NCI-H1694 (cell line): Measurements from ENCODE around the gene C19orf44.

ENCODE experiments used
- DNase-seq: peaks from one replicate; lab custom pipeline; 2025; lab: John Stamatoyannopoulos, UW

C19orf44 gene

DNA sequence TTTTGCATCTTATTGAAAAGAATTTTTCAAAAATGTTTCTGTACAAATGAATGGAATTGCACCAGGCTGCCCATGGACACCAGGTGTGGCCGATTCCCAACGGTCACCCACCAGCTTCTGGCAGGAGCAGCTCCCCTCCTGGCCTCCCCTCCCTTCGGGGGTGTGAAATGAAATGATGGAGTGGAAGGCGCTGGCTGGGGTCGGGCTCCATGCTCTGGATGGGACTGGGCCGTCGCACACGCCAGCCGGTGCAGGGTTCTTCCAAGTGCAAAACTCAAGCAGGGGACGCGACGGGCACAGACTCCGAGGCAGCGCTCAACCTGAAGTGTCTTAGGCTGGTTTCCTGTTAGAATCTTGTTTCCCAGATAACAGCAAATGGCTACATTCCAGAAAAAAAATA, 21.9 kb downstream of the C19orf44 start:
- no peak for DNase-seq

DNA sequence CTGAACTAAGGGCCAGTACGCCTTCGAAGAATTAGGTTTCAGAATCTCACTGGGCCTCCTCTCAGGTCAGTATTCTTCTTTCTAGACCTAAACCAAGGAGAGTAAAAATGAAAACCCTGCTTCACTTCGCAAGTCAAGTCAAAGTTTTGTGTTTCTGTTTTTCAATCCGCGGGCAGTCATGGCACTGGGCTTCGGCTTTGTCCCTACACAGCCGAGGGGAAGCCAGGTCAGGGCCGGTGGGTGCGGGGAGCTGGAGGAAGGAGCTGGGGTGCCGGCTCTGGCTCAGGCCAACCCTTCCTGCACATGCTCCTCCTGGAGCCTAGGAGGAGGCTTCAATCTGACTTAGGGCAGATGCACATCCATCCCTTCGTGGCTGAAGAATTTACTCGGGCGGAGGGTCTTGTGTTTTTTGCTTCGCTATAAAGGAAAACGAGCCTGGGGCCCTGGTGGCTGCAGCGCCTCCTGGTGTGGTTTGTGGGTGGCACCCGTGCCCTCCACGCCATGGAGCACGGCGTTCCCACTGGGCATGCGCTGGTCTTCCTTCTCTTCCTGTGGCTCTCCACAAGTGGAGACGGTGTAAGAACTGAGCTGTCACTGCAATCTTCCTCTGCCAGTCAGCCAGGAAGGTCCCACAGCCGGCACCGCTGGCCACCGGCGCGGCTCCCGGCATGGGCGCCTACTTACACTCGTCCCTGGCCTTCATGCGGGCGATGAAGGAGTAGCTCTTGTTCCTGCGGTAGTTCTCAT, 22.5 kb downstream of the C19orf44 start:
- no peak for DNase-seq

DNA sequence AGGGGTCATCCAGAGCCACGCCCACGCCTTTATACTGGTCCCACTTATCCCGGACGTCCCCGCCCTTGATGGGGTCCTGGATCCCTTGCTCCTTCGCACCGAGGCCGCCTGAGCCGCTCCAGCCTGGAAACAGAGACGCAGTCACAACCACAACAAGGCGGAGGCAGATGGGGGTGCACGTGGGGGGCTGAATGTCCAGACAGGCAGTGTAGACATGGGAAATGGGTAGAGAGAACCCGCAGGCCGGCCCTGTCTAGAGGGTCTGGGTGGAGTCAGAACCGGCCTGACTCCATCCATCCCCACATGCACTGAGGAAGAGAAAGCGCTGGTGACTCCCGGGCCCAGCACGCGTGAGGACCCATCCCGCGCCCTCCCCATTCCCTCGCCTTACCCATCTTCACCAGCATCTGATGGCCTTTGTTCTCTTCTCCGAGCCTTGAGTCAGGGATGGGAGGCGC, 23.1 kb downstream of the C19orf44 start:
- DNase-seq: no peak

DNA sequence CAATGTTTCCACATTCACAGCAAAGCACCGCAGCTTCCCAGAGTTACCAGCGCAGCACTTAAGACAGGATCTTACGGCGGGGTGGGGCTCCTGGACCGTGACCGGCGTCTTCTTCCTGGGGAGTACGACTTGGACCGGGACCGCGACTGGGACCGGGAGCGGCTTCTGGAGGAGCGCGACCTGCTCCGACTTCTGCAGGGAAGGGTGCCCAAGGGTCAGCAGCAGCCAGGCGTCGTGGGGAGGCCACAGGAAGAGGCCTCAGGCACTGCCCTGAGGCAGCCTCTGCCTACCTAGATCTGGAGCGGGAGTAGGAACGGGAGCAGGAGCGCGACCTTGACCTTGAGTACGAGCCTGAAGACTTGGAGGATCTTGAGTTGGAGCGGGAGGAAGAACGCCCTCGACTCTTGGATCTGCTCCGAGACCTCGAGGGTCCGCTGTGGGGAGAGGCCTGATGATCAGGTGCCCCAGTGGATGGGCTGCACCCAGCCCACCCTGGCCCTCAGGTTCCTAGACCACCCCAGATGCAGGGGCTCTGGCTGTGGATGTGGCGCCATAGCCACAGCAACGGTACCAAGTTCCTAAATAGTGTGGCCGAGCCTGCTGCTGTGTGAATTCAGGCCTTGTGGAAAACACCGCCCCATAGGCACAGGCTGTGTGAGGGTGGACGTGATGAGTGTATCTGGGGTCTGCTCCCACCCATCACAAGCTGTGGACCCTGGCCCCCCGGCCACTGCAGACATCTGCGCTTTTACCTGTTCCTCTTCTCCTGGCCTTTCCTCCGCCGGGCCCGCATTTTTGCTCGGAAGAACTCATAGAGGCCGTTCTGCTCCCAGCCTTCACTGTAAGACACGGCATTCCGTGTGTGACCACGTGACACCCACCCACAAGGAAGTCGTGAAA, 24.1 kb downstream of the C19orf44 start:
- DNase-seq: no peak

DNA sequence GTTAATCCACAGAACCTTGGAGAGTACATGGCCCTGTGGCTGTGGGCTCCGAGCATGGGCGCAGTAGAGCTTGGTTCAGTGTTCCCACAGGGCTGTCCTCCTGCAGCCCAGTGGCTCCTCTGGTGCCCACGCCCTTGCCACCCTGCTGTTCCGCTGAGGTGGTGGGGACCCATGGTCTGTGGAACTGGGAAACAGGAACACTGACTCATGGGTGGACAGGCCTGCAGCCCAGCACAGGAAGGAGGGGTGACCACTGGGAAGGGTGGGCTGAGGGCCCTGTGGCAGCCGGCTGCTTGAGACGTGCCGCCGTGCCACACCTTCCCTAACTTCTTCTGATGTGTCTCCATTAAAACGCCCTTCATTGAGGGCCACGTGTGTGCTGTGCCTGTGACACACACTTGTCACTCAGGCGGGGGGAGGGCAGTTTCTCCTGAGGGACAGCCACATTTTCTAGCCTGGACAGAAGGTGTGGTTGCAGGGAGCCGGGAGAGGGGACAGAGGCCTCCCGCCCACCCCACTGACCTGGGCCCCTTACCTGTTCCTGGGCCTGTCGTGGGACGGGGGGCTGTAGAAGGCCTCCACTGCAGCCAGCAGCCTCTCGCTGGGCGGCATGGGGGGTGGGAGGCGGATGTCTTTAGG, 24.9 kb downstream of the C19orf44 start:
- no peak for DNase-seq

DNA sequence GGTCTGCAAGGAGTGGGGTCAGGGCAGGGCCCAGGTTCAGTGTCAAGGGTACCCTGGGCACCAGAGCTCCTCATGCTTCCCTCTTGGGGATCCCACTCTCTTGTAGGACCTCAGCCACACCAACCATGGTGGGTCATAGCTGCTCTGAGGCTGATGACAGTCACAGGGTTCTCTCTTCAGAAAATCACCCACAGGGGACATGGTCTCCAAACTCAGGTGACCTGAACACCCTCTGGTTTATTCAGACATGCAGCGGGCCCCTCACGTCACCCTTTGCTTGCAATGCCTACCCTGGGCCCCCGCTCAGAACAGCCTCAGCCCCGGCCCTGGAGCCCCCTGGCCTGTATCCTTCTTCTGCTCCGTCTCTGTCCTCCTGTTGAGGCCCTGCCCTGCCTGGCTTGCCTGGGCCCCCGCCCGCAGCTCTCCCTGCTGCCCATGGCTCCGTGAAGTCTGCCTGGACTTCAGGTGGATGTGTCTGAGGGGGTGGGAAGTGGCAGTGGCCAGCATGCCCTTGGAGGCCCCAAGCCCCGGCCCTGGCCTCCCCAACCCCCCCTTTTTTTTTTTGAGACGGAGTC, 25.6 kb downstream of the C19orf44 start:
- no peak for DNase-seq

DNA sequence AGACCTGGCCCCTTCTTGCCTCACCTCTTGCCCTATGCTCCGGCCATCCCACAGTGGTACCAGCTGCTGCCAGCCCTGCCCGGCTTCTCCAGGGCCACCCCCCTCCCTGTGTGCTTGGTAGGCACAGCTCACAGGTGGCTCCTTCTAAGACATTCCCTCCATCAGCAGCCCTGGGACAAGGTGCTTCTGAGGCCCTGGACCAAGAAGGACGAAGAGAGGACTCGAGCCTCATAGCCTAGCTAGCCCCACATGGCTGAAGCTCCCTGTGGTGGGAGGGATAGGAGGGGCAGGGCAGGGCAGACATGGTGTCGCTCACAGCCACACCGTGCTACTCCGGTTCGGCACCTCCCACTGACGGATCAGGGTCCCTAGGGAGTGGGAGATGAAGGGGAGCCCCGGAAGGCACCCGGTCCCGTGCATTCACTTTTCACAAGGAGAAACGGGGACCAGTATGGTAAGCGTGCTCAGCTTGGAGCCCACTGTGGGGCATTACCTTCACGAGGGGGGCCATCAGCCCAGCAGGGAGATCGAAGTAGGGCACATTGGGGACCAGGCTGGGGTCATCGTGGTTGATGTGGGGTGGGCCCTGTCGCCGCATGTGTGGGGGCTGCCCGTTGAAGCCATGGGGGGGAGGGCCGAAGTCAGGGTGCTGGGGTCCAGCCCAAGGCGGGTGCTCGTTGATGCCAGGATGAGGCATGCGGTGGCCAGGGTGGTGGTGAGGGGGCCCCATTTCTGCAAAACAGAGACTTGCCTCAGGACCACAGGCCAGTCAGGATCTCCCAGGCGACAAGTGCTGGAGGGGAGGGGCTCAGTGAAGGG, 26.6 kb downstream of the C19orf44 start:
- no peak for DNase-seq

DNA sequence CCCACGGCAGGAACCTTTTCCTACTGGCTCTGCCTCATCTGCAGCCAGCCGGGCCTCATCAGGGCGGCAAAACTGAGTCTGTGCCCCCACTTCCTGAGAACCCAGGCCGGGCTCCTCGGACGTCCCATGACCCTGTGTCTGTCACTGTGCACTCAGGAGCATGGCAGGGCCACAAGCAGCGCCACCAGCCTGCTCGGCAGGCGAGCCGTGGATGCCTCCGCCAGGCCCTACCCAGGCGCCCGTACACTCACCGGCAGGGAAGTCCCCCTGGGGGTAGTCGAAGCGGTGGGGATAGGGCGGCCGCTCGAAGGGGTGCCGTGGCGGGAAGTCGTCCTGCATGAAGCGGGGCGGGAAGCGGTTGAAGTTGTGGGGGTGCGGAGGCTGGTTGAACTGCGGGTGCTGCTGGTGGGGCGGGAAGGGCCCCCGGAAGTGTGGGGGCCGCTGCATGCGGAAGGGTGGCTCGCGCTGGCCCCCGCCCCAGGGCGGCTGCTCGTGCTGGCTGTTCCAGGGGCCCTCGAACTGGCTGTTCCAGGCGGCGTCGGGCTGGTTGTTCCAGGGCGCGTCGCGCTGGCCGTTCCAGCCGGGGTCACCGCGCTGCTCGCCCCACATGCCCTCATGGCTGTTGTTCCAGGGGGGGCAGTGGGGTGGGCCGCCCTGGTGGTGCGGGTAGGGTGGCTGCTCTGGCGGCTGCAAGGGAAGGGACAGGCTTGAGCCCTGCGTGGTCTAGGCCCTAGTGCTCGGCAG, 29.0 kb downstream of the C19orf44 start:
- DNase-seq: no peak

DNA sequence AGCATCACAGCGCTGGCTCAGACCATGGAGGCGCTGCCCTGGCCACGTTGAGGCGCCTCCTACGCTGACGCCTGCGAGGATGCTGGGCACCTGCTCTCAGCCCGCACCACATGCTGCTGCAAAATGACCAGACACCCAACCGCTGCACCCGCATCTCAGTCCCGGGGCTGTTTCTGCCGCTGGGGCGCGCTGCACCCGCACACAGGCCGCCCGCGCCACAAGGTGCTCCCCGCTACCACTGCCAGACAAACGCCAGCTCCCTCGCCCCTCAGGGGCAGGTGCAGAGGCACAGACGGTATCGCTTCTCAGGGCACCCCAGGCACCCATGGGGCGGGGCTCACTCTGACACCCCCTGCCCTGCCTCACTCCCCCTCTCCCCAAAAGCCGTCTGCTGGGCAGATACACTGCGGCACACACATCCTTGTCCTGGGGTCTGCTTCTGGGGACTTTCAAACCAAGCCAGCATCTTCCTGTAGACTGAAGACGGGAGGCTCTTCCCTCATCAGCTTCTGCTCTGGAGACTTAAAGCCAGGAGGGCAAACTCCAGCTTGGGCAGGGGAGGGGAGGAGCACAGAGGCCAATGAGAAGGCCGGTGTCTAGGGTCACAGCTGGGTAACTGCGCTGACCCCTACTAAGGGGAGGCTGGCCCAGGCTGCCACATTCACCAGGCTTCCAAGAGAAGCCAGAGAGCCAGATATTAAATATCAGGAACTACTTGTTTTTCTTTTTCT, 29.7 kb downstream of the C19orf44 start:
- DNase-seq: no peak

DNA sequence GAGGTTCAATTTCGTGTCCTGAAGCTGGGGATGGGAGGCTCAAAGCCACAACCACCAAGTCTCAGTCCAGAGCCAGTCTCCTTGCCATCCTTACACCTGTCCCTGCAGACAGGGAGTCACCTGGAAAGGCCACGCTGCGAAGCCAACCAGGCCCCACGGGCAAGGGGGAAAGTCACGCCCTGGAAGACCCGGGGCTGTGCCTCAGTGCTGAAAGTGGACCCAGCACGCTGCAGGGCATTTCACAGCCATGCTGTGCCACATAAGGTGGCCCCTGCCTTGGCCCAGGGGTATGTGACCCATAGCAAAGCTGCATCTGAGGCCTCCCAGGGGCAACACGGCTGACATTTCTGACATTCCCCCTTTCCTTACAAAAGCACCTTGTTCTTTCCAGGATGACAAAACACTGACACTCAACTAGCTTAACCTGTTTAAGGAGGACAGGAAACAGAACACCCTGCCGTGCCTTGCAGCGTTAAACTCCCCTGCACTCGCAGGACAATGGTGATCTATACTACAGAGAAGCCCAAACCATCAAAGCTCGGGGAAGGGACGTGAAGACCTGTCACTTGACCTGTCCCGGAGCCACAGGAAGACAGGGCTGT, 31.2 kb downstream of the C19orf44 start:
- no peak for DNase-seq

DNA sequence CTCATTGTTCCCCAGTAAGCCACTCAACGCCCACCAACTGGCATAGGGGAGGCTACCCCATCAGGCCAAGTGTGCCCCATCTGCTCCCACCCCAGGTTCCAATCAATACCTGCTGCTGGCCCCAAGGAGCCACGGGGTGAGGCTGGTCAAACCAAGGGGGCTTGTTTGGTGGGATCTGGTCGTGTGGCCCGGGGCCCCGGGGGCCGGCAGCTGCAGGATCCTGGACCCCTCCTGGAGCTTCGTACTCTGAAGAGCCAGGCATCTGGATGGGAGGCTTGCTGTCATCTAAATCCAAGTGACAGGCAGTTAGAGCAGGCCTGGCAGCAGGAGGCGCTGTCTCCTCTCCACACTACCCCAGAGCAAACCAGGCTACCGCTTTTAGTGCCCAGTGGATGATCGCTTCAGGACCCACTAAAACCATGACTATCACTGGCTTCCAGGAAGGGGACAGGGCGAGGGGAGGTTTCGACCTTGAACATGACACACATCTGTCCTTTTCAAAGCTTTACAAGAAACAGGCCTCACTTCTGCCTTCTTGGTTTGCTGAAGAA, 31.9 kb downstream of the C19orf44 start:
- DNase-seq: no peak

DNA sequence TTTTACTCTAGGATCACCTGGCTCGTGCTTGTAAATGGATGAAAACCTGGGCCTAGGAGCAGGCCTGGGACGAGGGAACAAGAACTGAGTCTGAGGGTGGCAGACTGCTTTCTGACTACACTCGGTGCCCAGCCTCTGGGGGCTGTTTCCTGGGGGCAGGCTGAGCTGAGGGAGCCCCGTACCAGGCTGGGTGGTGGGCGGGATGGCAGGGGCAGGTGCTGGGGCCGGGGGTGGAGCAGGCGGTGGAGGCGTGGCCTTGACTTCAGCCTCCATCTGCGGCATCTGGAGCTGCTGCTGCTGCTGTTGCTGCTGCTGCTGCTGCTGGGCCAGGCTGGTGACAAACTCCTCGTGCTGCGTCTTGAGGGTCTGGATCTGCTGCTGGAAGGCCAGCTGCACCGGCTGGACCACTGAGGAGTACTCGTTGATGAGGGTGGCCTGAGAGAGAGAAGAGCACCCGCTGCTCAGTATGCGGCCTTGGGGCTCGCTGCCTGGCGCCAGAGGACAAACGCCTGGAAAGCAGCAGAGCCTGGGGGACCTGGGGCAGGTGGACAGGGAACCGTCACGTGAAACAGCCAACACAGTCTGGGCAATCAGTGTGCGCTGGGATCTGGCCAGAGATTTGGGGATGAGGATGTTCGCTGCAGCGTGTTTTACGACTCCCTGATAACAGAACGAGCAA, 33.4 kb downstream of the C19orf44 start:
- DNase-seq: no peak

DNA sequence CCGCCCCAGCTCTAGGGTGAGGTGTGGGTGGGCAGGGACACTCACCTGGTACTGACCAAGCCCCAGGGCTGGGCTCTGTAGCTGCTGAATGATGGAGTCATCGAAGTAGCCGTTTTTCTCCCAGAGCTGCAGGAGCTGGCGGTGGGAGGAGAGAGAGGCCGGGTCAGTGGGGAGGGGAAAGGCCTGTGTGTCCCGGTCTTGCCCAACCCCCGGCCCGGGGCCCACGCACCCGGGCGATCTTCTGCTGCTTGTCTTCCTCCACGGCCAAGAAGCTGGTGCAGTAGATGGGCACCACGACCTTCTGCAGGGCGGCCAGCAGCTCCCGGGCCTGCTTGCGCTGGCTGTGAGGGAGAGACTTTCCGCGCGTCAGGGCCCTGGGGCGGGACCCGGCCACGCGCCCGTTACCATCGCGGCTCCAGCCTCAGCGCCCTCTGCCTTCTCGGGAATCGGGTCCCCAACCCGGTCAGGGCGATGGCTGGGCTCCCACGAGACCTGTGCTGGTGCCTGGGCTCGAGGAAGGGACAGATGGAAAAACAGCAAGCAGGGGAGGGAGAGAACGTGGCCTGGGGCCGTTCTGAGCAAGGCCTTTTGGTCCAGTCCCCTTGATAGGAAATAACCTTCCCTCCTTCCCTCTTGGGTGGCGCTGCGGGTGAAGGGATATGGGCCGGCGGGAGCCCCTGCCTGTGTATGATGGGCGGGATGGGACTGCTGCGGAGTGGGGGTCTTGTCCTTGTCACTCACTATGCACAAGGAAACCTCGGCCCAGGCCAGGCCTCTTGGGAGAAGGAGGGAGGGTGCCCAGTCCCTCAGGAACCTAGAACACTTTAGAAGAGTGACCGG, 34.6 kb downstream of the C19orf44 start:
- no peak for DNase-seq

DNA sequence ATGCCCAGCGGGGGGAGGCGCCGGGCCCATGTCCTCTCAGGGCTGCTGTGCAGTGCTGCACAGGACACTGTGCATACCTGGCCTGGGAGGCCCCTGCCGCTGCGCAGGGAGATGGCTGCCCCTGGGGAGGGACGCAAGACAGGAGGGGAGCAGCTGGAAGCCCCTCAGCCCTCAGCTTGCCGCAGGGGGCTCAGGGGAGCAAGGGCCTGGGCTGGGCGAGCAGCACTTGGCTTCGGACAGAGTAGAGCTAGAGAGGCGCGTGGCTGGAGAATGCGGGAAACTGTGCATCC, 35.1 kb downstream of the C19orf44 start:
- DNase-seq: no peak

DNA sequence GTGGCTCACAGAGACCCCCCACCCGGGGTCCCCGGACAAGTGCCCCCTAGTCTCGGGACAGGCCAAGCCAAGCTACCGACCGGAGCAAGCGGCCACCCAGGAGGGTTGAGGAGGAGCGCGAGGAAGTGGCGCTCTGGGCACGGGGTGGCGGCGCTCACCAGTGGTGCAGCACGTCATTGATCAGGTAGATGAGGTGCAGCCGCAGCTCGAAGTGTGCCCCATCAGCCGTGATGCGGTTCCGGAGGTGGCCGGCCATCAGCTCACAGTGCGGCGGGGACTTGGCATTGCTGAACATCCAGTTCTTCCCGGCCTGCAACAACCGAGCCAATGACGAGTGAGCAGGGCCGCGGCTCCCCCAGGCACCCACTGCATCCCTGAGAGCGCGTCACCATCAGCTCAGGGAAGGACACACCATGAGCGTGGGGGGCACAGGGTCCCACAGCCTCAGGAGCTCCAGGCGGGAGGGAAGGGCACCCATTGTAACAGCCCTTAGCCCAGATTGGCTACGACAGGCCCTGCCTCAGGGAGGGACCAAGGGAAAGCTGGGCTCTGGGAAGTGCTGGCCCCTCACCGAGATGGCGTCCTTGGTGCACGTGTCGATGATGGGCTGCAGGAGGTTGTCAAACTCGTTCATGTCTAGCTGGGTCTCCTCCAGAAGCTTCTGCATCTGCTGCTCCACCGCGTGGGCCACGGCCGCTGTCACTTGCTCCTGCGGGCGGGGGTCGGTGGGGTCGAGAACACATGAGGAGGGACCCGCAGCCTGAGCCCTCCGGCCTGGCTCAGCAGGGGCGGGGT, 36.4 kb downstream of the C19orf44 start:
- no peak for DNase-seq

DNA sequence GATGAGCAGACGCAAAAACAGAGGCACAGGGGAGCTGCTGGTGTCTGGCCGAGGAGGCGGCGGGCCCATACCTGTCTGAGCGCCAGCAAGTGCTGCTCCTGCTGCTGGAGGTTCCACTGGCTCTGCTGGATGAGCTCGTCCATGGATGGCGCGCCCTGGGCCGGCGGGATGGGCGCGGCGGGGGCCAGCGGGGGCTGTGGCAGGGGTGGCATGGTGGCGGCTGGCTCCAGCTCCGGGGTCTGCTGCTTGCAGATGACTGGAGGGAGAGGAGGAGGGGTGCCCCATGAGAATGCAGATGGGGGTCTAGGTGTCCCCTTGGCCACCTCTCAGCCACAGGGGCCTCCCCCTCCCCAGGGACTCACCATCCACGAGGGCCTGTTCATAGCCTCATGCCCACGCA, 39.2 kb downstream of the C19orf44 start:
- DNase-seq: no peak

DNA sequence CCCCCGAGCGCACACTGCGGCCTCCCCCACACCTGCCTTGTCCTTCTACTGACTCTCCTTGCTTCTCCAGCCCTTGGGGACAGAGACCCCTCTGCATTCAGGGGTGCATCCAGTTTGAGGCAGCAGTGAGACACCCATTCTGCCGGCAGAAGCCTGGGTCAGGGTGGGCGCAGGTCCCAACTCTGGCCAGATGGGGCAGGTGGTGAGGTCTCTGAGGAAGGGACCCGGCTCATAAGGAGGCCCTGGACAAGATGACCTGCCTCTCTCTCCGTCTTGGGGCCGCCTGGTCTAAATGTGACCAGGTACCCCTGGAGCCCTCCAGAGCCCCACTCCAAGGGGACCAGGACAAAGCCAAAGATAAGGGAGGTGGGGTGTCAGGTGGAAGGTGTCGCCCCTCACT, 39.9 kb downstream of the C19orf44 start:
- no peak for DNase-seq
